A673 (cell line): ENCODE data around the gene SLC27A1. TPM values are rescaled to one million over a fixed set of nuclear protein-coding genes. Genes with fewer than 3 reads are reported as not detected.

Source experiments
- BruUV-seq: library from RNA; stranded (reverse); fragments of 400-500 nt; replicated peaks from 2 replicates; lab custom pipeline; 2021; lab: Mats Ljungman, UMichigan
- CTCF ChIA-PET: fragments of 300-600 bp; sonication (Branson Sonifier 250); formaldehyde crosslinking; loops from one replicate; lab custom pipeline; 2022; ENCODE audit warnings: antibody characterized with exemption; lab: Charles Lee
- POLR2A ChIA-PET: fragments of 300-600 bp; sonication (Branson Sonifier 250); formaldehyde crosslinking; loops from one replicate; lab custom pipeline; 2022; ENCODE audit warnings: antibody characterized with exemption; ENCODE audit not compliant: low non-redundant PET; lab: Charles Lee
- DNase-seq: peaks from one replicate; pipeline ENCODE4 v3.0.0-alpha.2; 2015; ENCODE audit warnings: low spot score
- H3K27ac ChIP-seq: fragments of 200-600 bp; sonication (generic); 2 replicates; pipeline ENCODE4 v1.5.1; 2016; ENCODE audit warnings: mixed run types, low read depth, mild to moderate bottlenecking, mixed read lengths, antibody characterized with exemption, low read length; ENCODE audit not compliant: poor library complexity, severe bottlenecking
- H3K27me3 ChIP-seq: fragments of 200-600 bp; sonication (generic); replicated peaks from 2 replicates; pipeline ENCODE4 v1.6.1; 2017; ENCODE audit warnings: mixed run types, low read depth, mild to moderate bottlenecking, mixed read lengths, antibody characterized with exemption, low read length; ENCODE audit not compliant: insufficient read depth, poor library complexity
- H3K36me3 ChIP-seq: fragments of 200-600 bp; sonication (generic); 2 replicates; pipeline ENCODE4 v1.6.1; 2016; ENCODE audit warnings: mixed run types, mild to moderate bottlenecking, mixed read lengths, antibody characterized with exemption, low read length; ENCODE audit not compliant: insufficient read depth, poor library complexity, severe bottlenecking
- H3K4me1 ChIP-seq: fragments of 200-600 bp; sonication (generic); 2 replicates; pipeline ENCODE4 v1.6.1; 2017; ENCODE audit warnings: mixed run types, mild to moderate bottlenecking, mixed read lengths, antibody characterized with exemption, low read length; ENCODE audit not compliant: insufficient read depth, poor library complexity, severe bottlenecking
- H3K4me3 ChIP-seq: fragments of 200-600 bp; sonication (generic); 2 replicates; pipeline ENCODE4 v1.5.1; 2016; ENCODE audit warnings: low read depth, mixed run types, mild to moderate bottlenecking, mixed read lengths, low read length; ENCODE audit not compliant: poor library complexity, severe bottlenecking
- H3K9me3 ChIP-seq: fragments of 200-600 bp; sonication (generic); 2 replicates; pipeline ENCODE4 v1.6.1; 2016; ENCODE audit warnings: mixed run types, low read depth, mild to moderate bottlenecking, mixed read lengths, antibody characterized with exemption, low read length; ENCODE audit not compliant: poor library complexity, severe bottlenecking
- EZH2 ChIP-seq: fragments of 200-600 bp; sonication (generic); IDR thresholded peaks from 2 replicates; pipeline ENCODE4 v1.6.1; 2017; ENCODE audit warnings: borderline replicate concordance, low read depth, mild to moderate bottlenecking, mixed read lengths, antibody characterized with exemption, low read length; ENCODE audit not compliant: poor library complexity, severe bottlenecking
- intact Hi-C: fragments of 100-400 bp; cut with micrococcal nuclease; formaldehyde crosslinking; loops from one replicate; pipeline ENCODE4 v1.10.0; 2022; ENCODE audit not compliant: unreplicated experiment
- total RNA-seq: library from RNA; stranded (reverse); gene quantifications from 2 replicates; pipeline ENCODE4 v1.2.3, GENCODE V29; 2021
- TF ChIP-seq, protein P1 (sequence below): fragments of 300-800, 200-600 bp; sonication (generic); conservative IDR thresholded peaks from 2 replicates; pipeline ENCODE4 v1.5.1; 2017; ENCODE audit warnings: low read depth, mild to moderate bottlenecking, antibody characterized with exemption, low read length, moderate library complexity, mixed read lengths

SLC27A1 gene
- total RNA-seq, 1 experiment from 2014 or later, result 3.0 TPM

DNA sequence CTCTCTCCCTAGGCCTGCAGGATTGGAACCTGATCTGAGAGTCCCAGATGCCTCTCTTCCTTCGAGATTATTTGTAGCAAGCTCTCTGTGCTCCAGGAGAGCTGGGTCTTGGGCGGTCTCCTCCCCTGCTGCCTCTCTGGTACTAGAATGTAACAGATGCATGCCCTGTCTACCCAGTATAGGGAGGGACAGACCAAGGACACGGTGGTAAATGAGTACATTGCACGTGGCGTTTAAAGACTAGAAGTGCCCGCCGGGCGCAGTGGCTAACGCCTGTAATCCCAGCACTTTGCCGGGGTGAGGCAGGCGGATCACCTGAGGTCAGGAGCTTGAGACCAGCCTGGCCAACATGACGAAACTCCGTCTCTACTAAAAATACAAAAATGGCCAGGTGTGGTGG lies 11.7 kb downstream of the SLC27A1 start:
- H3K27ac ChIP-seq, result no peak overlapping the region
- intact Hi-C loops, result no loop called here
- H3K27me3 ChIP-seq, result no peaks in the 10 kb centered on the region
- CTCF ChIA-PET, result interaction anchor here (0.7 kb wide), 1 partner anchor 13 kb away, joined by 15 read pairs; no protein-coding TSS in a partner anchor
- TF ChIP-seq, protein P1, sequence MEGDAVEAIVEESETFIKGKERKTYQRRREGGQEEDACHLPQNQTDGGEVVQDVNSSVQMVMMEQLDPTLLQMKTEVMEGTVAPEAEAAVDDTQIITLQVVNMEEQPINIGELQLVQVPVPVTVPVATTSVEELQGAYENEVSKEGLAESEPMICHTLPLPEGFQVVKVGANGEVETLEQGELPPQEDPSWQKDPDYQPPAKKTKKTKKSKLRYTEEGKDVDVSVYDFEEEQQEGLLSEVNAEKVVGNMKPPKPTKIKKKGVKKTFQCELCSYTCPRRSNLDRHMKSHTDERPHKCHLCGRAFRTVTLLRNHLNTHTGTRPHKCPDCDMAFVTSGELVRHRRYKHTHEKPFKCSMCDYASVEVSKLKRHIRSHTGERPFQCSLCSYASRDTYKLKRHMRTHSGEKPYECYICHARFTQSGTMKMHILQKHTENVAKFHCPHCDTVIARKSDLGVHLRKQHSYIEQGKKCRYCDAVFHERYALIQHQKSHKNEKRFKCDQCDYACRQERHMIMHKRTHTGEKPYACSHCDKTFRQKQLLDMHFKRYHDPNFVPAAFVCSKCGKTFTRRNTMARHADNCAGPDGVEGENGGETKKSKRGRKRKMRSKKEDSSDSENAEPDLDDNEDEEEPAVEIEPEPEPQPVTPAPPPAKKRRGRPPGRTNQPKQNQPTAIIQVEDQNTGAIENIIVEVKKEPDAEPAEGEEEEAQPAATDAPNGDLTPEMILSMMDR, result no peak
- TF ChIP-seq EZH2, result no peak
- no TSS peak for BruUV-seq
- no peak overlapping the region for H3K4me3 ChIP-seq
- POLR2A ChIA-PET, result no interaction called here
- no peaks in the 10 kb centered on the region for H3K9me3 ChIP-seq
- DNase-seq, result no peak
- H3K36me3 ChIP-seq, result no peaks in the 10 kb centered on the region
- H3K4me1 ChIP-seq, result no peaks in the 10 kb centered on the region

DNA sequence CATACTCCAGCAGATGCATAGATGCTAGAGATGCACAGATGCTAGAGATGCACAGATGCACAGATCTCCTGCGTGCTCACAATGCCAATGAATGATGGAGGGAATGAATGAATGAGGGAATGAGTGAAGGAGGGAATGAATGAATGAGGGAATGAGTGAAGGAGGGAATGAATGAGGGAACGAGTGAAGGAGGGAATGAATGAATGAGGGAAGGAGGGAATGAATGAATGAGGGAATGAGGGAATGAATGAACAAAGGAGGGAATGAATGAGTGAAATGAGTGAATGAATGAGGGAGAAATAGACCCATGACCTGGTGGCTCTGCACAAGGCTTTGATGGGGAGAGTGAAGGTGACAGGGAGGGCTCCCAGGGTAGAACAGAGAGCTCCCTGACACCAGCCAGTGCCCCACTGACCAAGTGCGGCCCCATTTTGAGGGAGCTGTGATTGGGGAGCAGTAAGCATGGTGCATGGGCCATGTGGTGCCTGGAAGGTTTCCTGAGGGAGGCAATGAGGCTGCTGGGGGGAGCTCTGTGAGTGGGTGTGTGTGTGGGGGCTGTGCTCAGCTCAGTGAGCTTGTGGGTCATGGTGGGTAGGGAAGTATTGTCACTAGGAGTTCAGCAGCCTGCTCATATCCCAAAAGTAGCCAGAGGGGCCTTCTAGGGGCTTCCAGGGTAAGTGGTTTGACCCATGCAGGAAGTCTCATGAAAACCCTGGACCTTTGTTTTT lies 12.7 kb downstream of the SLC27A1 start:
- no peaks in the 10 kb centered on the region for H3K9me3 ChIP-seq
- H3K36me3 ChIP-seq, result no peaks in the 10 kb centered on the region
- CTCF ChIA-PET, result no interaction called here
- POLR2A ChIA-PET, result interaction anchor here (0.7 kb wide), 1 partner anchor 883 kb away, joined by 3 read pairs; no protein-coding TSS in a partner anchor
- no peaks in the 10 kb centered on the region for H3K4me1 ChIP-seq
- DNase-seq, result no peak
- BruUV-seq, result no TSS peak
- TF ChIP-seq EZH2, result no peak
- TF ChIP-seq, protein P1, result no peak
- intact Hi-C loops, result no loop called here
- no peaks in the 10 kb centered on the region for H3K27me3 ChIP-seq
- no peak overlapping the region for H3K27ac ChIP-seq
- no peak overlapping the region for H3K4me3 ChIP-seq

DNA sequence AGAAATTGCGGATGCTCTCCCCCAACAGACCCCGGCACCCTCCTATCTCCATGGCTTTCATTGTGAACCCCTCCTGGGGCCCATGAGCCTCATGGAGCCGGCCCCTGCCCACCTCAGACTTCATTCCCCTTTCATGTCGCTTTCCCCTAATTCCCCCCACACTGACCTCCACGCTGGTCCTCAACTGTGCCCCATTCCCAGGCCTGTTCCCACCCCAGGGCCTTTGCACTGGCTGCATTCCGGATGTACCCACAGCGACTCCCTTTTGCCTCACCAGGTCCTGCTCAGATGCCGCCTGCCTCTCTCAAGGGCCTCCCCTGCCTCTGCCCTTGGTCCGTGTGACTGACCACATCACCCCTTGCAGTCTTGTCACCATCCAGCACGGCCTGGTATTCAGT lies 13.3 kb downstream of the SLC27A1 start:
- TF ChIP-seq, protein P1, result no peak
- no peak for TF ChIP-seq EZH2
- ChIA-PET CTCF (no interaction called here), POLR2A (no interaction called here)
- H3K4me1 ChIP-seq, result no peaks in the 10 kb centered on the region
- no peak overlapping the region for H3K27ac ChIP-seq
- BruUV-seq, result no TSS peak
- no peak overlapping the region for H3K4me3 ChIP-seq
- H3K36me3 ChIP-seq, result no peaks in the 10 kb centered on the region
- H3K27me3 ChIP-seq, result no peaks in the 10 kb centered on the region
- intact Hi-C loops, result no loop called here
- no peaks in the 10 kb centered on the region for H3K9me3 ChIP-seq
- DNase-seq, result no peak
